GM12874 (cell line): Measurements from ENCODE around the gene CYB5D1.

ENCODE experiments used
- TF ChIP-seq, protein P1 (sequence below): IDR thresholded peaks from 2 replicates; pipeline ENCODE4 v1.5.1; 2011; ENCODE audit warnings: low read depth, mild to moderate bottlenecking, control low read depth, low read length, moderate library complexity; ENCODE audit not compliant: insufficient read depth

CYB5D1 gene

DNA sequence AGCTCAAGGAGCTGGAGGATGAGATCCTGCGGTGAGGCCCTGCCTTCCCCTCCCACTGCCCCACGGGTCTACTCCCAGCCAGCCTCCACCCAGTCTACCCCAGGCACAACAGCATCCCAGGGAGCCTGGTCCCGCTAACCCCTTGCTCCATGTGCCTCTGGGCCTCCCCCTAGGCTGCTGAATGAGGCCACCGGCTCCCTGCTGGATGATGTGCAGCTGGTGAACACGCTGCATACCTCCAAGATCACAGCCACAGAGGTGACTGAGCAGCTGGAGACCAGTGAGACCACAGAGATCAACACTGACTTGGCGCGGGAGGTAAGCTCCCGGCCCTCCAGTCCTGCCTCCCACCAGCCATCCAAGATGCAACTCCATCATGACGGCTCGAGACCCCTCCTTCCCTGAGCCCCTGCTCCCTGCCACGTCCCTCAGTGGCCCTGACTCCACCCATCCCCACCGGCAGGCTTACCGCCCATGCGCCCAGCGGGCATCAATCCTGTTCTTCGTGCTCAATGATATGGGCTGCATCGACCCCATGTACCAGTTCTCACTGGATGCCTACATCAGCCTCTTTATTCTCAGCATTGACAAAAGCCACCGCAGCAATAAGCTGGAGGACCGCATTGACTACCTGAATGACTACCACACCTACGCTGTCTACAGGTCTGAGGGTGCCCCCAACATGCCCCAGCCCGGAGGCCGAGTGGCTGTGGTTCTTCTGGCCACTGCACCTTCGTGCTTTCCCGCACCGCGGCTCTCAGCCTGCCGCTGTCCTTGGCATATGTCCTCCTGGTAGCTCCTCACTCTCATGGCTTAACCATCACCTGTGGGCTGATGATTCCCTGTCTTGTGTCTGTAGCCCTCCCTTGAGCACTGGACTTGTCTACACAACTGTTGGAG is 38.8 kb upstream of the CYB5D1 start:
- TF ChIP-seq, protein P1, sequence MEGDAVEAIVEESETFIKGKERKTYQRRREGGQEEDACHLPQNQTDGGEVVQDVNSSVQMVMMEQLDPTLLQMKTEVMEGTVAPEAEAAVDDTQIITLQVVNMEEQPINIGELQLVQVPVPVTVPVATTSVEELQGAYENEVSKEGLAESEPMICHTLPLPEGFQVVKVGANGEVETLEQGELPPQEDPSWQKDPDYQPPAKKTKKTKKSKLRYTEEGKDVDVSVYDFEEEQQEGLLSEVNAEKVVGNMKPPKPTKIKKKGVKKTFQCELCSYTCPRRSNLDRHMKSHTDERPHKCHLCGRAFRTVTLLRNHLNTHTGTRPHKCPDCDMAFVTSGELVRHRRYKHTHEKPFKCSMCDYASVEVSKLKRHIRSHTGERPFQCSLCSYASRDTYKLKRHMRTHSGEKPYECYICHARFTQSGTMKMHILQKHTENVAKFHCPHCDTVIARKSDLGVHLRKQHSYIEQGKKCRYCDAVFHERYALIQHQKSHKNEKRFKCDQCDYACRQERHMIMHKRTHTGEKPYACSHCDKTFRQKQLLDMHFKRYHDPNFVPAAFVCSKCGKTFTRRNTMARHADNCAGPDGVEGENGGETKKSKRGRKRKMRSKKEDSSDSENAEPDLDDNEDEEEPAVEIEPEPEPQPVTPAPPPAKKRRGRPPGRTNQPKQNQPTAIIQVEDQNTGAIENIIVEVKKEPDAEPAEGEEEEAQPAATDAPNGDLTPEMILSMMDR = no peak

DNA sequence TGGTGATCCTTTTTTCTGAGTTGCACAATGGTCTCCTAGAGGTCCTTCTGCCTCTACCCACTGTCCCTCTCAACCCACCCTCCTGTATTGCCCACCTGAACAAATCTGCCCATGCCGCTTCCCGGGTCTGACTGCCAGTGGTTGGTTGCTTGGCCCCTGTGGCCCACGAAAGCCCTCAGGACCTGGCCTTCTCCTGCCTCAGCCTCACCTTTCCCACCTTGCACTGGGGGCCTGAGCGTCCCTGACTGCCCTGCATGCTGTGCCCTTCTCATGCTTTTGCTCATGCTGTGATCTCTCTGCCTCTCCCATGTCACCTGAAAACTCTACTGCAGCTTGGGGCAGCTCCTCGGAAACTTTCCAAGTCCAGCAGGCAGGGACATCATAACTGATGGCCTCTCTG is 37.6 kb upstream of the CYB5D1 start:
- TF ChIP-seq, protein P1 = no peak

DNA sequence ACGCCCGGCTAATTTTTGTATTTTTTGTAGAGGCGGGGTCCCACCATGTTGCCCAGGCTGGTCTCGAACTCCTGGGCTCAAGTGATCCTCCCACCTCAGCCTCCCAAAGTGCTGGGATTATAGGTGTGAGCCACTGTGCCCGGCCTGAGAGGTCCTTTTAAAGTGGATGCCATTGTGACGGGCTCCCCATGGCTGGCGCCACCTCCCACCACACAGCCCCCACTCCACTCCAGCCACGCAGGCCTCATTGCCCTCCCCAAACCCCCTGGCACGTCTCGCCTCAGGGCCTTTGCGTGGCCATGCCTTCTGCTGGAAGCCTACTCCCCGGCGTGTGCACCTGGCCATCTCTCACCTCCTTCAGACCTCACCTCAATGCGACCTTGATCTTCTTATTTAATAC is 35.7 kb upstream of the CYB5D1 start:
- TF ChIP-seq, protein P1 = no peak

DNA sequence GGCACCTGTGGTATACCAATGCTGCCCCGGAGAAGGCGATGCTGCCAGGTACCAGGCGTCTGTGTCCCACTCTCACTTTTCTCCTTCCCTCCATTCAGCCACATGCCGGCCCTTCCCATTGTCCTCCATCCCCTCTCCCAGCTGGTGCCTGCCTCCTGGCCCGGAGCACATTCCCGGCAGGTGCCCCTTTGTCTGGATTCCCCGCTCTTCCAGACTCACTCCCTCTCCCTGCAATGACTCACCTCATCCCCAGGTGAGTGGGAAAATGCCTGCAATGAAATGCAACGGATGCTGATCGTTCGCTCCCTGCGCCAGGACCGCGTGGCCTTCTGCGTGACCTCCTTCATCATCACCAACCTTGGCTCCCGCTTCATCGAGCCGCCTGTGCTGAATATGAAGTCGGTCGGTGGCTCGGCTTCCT is 34.2 kb upstream of the CYB5D1 start:
- TF ChIP-seq, protein P1 = no peak

DNA sequence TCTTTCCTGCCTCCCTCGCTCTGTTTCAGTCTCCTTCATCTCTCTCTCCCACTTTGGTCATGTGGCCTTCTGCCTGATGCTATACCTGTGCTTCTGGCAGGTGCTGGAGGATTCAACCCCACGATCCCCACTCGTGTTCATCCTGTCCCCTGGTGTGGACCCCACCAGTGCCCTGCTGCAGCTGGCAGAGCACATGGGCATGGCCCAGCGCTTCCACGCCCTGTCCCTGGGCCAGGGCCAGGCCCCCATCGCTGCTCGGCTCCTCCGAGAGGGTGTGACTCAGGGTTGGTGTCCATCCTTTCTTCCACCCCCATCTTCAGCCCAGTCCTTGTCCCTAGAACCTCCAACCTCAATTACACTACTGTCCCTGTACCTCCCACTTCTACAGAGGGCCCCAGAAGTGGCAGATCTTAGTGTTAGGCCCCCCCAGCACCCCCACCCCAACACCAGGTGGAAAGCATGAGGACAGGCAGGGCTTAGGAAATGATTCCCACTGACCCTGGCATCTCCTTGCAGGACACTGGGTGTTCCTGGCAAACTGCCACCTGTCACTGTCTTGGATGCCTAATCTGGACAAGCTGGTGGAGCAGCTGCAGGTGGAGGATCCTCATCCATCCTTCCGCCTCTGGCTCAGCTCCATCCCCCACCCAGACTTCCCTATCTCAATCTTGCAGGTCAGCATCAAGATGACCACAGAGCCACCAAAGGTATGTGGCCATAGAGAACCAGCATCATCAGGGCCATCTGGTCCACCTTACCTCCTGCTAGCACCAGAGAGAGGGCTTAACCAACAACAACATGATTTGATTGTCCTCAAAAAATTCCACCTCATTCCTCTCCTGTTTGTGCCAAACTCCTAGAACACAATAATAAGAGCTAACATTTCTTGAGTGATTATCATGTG is 33.5 kb upstream of the CYB5D1 start:
- TF ChIP-seq, protein P1 = no peak

DNA sequence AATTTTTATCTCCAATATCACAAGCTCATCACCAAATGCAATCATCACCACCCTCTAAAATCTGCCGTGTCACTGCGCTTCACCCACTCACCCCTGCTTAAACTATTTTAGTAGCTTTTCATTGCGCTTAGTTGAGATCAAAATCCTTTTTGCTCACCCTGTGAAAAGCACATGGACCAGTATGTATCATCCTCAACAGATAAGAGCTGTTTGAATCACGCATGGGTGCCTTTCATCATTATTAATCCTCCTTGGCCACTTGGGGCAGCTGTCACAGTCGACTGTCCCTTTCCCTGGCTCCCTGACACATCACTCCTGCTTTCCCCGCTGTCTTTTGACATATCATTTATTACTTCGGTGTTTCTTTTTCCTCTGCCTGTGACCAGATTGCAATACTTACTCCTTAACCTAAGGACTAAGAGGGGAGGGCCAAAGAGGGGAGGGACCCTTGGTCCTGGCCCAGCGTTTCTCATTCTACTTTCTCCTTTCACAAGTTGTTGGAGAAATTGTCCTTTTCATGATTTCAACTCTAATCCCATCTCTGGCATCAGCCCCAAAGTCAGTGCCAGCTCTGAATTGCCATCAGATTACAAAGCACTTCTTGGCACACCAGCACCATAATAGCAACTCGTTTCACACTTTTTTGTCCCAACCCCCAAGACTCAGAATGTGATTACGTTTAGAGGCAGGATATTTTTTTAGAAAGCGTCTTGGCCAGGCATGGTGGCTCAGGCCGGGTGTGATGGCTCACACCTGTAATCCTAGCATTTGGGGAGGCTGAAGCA is 32.4 kb upstream of the CYB5D1 start:
- TF ChIP-seq, protein P1 = no peak
